DND-41 (cell line): ENCODE results near the gene EXOC1L.

ENCODE experiments used
- ATAC-seq: fragments of 200-7000 bp; cut with Tn5 transposase; 3 replicates; pipeline ENCODE4 v1.9.1; 2021; ENCODE audit warnings: low read depth; ENCODE audit not compliant: insufficient read depth
- DNase-seq: peaks from one replicate; pipeline ENCODE4 v3.0.0-alpha.2; 2020
- H2AFZ ChIP-seq: 2 replicates; pipeline ENCODE4 v1.6.0; 2012; ENCODE audit warnings: low read depth, low read length
- H3K27ac ChIP-seq: 2 replicates; pipeline ENCODE4 v1.5.1; 2012; ENCODE audit warnings: low read length, inconsistent platforms
- H3K27me3 ChIP-seq: fragments of 200-600 bp; sonication (generic); 2 replicates; pipeline ENCODE4 v1.6.0; 2012; ENCODE audit warnings: low read length, mild to moderate bottlenecking, inconsistent platforms; ENCODE audit not compliant: insufficient read depth, poor library complexity
- H3K36me3 ChIP-seq: 2 replicates; pipeline ENCODE4 v1.5.1; 2012; ENCODE audit warnings: low read length, inconsistent platforms; ENCODE audit not compliant: insufficient read depth
- H3K4me1 ChIP-seq: 2 replicates; pipeline ENCODE4 v1.5.1; 2012; ENCODE audit warnings: mild to moderate bottlenecking, low read length; ENCODE audit not compliant: insufficient read depth
- H3K4me2 ChIP-seq: 2 replicates; pipeline ENCODE4 v1.6.0; 2012; ENCODE audit warnings: mild to moderate bottlenecking, moderate library complexity, low read length, inconsistent platforms; ENCODE audit not compliant: insufficient read depth
- H3K4me3 ChIP-seq, 2 experiments: fragments of 200-600 bp in 1 of 2; shearing (Covaris generic) in 1 of 2; 2 replicates each; pipeline ENCODE4 v1.5.1; 2012 to 2016; ENCODE audit warnings: inconsistent platforms in 2 of 2, low read length in 2 of 2, mild to moderate bottlenecking in 2 of 2, low read depth in 1 of 2, moderate library complexity in 1 of 2
- H3K79me2 ChIP-seq: 2 replicates; pipeline ENCODE4 v1.6.0; 2012; ENCODE audit warnings: low read length, inconsistent platforms; ENCODE audit not compliant: insufficient read depth
- H3K9ac ChIP-seq: 2 replicates; pipeline ENCODE4 v1.6.0; 2012; ENCODE audit warnings: low read depth, mild to moderate bottlenecking, inconsistent platforms, low read length, moderate library complexity
- H3K9me3 ChIP-seq: 2 replicates; pipeline ENCODE4 v1.5.1; 2012; ENCODE audit warnings: low read length, moderate library complexity, mild to moderate bottlenecking, inconsistent platforms; ENCODE audit not compliant: insufficient read depth, severe bottlenecking
- H4K20me1 ChIP-seq: 2 replicates; pipeline ENCODE4 v1.6.0; 2012; ENCODE audit warnings: low read length; ENCODE audit not compliant: insufficient read depth
- EZH2 ChIP-seq: IDR thresholded peaks from 3 replicates; pipeline ENCODE4 v1.6.1; 2012; ENCODE audit warnings: borderline replicate concordance, low read depth, mild to moderate bottlenecking, moderate library complexity, low read length, inconsistent platforms; ENCODE audit not compliant: severe bottlenecking
- TF ChIP-seq, protein P1 (sequence below): IDR thresholded peaks from 2 replicates; pipeline ENCODE4 v1.5.1; 2012; ENCODE audit warnings: borderline replicate concordance, low read length, moderate library complexity, mild to moderate bottlenecking; ENCODE audit not compliant: poor library complexity, severe bottlenecking; ENCODE audit errors: extremely low read depth

EXOC1L gene

GRCh38 chr4:55880652-55881280 is 61.2 kb downstream of the EXOC1L start:
- Histone ChIP-seq H3K27ac (no peak overlapping the region), H3K4me3 (no peak overlapping the region), H4K20me1 (no peaks in the 10 kb centered on the region), H3K27me3 (no peaks in the 10 kb centered on the region), H3K36me3 (peaks cover 55% of the 10 kb centered on the region), H3K4me1 (no peaks in the 10 kb centered on the region), H2AFZ (no peak overlapping the region), H3K4me2 (no peak overlapping the region), H3K79me2 (no peaks in the 10 kb centered on the region), H3K9me3 (no peaks in the 10 kb centered on the region), H3K9ac (no peak overlapping the region)
- no peak for DNase-seq
- ATAC-seq, result no peak
- TF ChIP-seq EZH2, result no peak
- TF ChIP-seq, protein P1, sequence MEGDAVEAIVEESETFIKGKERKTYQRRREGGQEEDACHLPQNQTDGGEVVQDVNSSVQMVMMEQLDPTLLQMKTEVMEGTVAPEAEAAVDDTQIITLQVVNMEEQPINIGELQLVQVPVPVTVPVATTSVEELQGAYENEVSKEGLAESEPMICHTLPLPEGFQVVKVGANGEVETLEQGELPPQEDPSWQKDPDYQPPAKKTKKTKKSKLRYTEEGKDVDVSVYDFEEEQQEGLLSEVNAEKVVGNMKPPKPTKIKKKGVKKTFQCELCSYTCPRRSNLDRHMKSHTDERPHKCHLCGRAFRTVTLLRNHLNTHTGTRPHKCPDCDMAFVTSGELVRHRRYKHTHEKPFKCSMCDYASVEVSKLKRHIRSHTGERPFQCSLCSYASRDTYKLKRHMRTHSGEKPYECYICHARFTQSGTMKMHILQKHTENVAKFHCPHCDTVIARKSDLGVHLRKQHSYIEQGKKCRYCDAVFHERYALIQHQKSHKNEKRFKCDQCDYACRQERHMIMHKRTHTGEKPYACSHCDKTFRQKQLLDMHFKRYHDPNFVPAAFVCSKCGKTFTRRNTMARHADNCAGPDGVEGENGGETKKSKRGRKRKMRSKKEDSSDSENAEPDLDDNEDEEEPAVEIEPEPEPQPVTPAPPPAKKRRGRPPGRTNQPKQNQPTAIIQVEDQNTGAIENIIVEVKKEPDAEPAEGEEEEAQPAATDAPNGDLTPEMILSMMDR, result no peak

GRCh38 chr4:55884093-55884850 is 64.7 kb downstream of the EXOC1L start:
- Histone ChIP-seq H3K9ac (no peak overlapping the region), H2AFZ (no peak overlapping the region), H4K20me1 (no peaks in the 10 kb centered on the region), H3K4me3 (no peak overlapping the region), H3K27ac (no peak overlapping the region), H3K4me1 (no peaks in the 10 kb centered on the region), H3K9me3 (no peaks in the 10 kb centered on the region), H3K79me2 (no peaks in the 10 kb centered on the region), H3K4me2 (no peak overlapping the region), H3K27me3 (no peaks in the 10 kb centered on the region), H3K36me3 (peaks cover 41% of the 10 kb centered on the region)
- DNase-seq (no peak), ATAC-seq (no peak)
- no peak for TF ChIP-seq EZH2
- TF ChIP-seq, protein P1, result no peak

- Histone ChIP-seq H3K4me3 (no peak overlapping the region), H3K27ac (no peak overlapping the region), H3K9me3 (no peaks in the 10 kb centered on the region), H3K79me2 (no peaks in the 10 kb centered on the region), H3K4me1 (no peaks in the 10 kb centered on the region), H4K20me1 (no peaks in the 10 kb centered on the region), H3K9ac (no peak overlapping the region), H3K4me2 (no peak overlapping the region), H3K36me3 (peaks cover 42% of the 10 kb centered on the region), H2AFZ (no peak overlapping the region), H3K27me3 (no peaks in the 10 kb centered on the region)
- no peak for TF ChIP-seq EZH2
- TF ChIP-seq, protein P1, result no peak
- no peak for ATAC-seq
- no peak for DNase-seq
These were observed 65.2 kb downstream of the EXOC1L start for GRCh38 chr4:55884851-55885219.
